Neural progenitor cell (in vitro differentiated cells): ENCODE measurements around the gene ADARB2. TPM values are rescaled to one million over a fixed set of nuclear protein-coding genes. Genes with fewer than 3 reads are reported as not detected.

Experiments
- DNase-seq: peaks from one replicate; pipeline ENCODE4 v3.0.0-alpha.2; 2016; ENCODE audit warnings: low spot score
- H2AFZ ChIP-seq: fragments of 200-600 bp; sonication (generic); replicated peaks from 2 replicates; pipeline ENCODE4 v1.6.1; 2016; ENCODE audit warnings: antibody characterized with exemption
- H3F3A ChIP-seq: fragments of 200-600 bp; sonication (generic); 2 replicates; pipeline ENCODE4 v1.6.1; 2016; ENCODE audit warnings: antibody characterized with exemption, low read depth
- H3K27ac ChIP-seq: fragments of 200-600 bp; sonication (generic); 2 replicates; pipeline ENCODE4 v1.5.1; 2016; ENCODE audit warnings: mild to moderate bottlenecking
- H3K27me3 ChIP-seq: fragments of 200-600 bp; sonication (generic); 2 replicates; pipeline ENCODE4 v1.6.1; 2016; ENCODE audit warnings: mild to moderate bottlenecking, moderate library complexity
- H3K36me3 ChIP-seq: fragments of 200-600 bp; sonication (generic); 2 replicates; pipeline ENCODE4 v1.5.1; 2016
- H3K4me1 ChIP-seq: fragments of 200-600 bp; sonication (generic); 2 replicates; pipeline ENCODE4 v1.6.1; 2016; ENCODE audit warnings: mixed run types
- H3K4me2 ChIP-seq: fragments of 200-600 bp; sonication (generic); 2 replicates; pipeline ENCODE4 v1.6.1; 2016
- H3K4me3 ChIP-seq: fragments of 200-600 bp; sonication (generic); 2 replicates; pipeline ENCODE4 v1.5.1; 2016
- H3K79me2 ChIP-seq: fragments of 200-600 bp; sonication (generic); 2 replicates; pipeline ENCODE4 v1.6.1; 2016; ENCODE audit warnings: low read depth
- H3K9ac ChIP-seq: fragments of 200-600 bp; sonication (generic); 2 replicates; pipeline ENCODE4 v1.6.1; 2016
- H3K9me3 ChIP-seq: fragments of 200-600 bp; sonication (generic); 2 replicates; pipeline ENCODE4 v1.5.1; 2016; ENCODE audit warnings: low read depth
- H4K20me1 ChIP-seq: fragments of 200-600 bp; sonication (generic); 2 replicates; pipeline ENCODE4 v1.6.1; 2016; ENCODE audit warnings: low read depth
- H3K27ac Mint-ChIP-seq: 3 replicates; pipeline ENCODE4 v1.8.0; 2021; ENCODE audit warnings: mixed read lengths
- H3K27me3 Mint-ChIP-seq: 2 replicates; pipeline ENCODE4 v1.8.0; 2022; ENCODE audit warnings: low read depth, mild to moderate bottlenecking, inconsistent platforms, moderate library complexity, mixed read lengths; ENCODE audit not compliant: insufficient read depth
- H3K36me3 Mint-ChIP-seq: 3 replicates; pipeline ENCODE4 v1.8.0; 2021; ENCODE audit warnings: mixed read lengths
- H3K4me1 Mint-ChIP-seq: 3 replicates; pipeline ENCODE4 v1.8.0; 2021; ENCODE audit warnings: mixed read lengths
- H3K4me3 Mint-ChIP-seq: 3 replicates; pipeline ENCODE4 v1.8.0; 2021; ENCODE audit warnings: mild to moderate bottlenecking, moderate library complexity, mixed read lengths
- H3K9me3 Mint-ChIP-seq: 3 replicates; pipeline ENCODE4 v1.8.0; 2020; ENCODE audit warnings: mixed read lengths
- CTCF ChIP-seq: fragments of 200-600 bp; sonication (generic); IDR thresholded peaks from 2 replicates; pipeline ENCODE4 v1.5.1; 2017; ENCODE audit warnings: antibody characterized with exemption, mild to moderate bottlenecking
- EZH2 ChIP-seq: fragments of 200-600 bp; sonication (generic); IDR thresholded peaks from 2 replicates; pipeline ENCODE4 v1.6.1; 2017; ENCODE audit warnings: antibody characterized with exemption, mild to moderate bottlenecking, moderate library complexity
- EZH2phosphoT487 ChIP-seq: fragments of 200-600 bp; sonication (generic); IDR thresholded peaks from 2 replicates; pipeline ENCODE4 v1.6.1; 2017; ENCODE audit warnings: antibody characterized with exemption
- total RNA-seq: library from RNA; depleted of rRNA; stranded (reverse); fragments of >200 nt; gene quantifications from 2 replicates; pipeline ENCODE4 v1.2.3, GENCODE V29; 2015; ENCODE audit warnings: low replicate concordance

The ADARB2 gene
- total RNA-seq, 1 donor from 2014 or later = not detected

- peaks cover 4% of the 10 kb centered on the region for H3K4me1 ChIP-seq
- no peak overlapping the region for H3K4me2 ChIP-seq
- H3K9ac ChIP-seq = no peak overlapping the region
- no peaks in the 10 kb centered on the region for H4K20me1 ChIP-seq
- H3F3A ChIP-seq = no peaks in the 10 kb centered on the region
- H3K36me3 ChIP-seq = no peaks in the 10 kb centered on the region
- no peak for TF ChIP-seq EZH2phosphoT487
- no peak for TF ChIP-seq EZH2
- TF ChIP-seq CTCF = no peak
- H3K79me2 ChIP-seq = no peaks in the 10 kb centered on the region
- H3K4me1 Mint-ChIP-seq = peaks cover 26% of the 10 kb centered on the region
- H3K27me3 Mint-ChIP-seq = peaks cover 2% of the 10 kb centered on the region
- peaks cover 2% of the 10 kb centered on the region for H3K9me3 Mint-ChIP-seq
- H2AFZ ChIP-seq = no peak overlapping the region
- no peak overlapping the region for H3K4me3 ChIP-seq
- H3K36me3 Mint-ChIP-seq = no peaks in the 10 kb centered on the region
- H3K9me3 ChIP-seq = no peaks in the 10 kb centered on the region
- no peak overlapping the region for H3K4me3 Mint-ChIP-seq
- no peak overlapping the region for H3K27ac Mint-ChIP-seq
- DNase-seq = no peak
- H3K27ac ChIP-seq = no peak overlapping the region
- no peaks in the 10 kb centered on the region for H3K27me3 ChIP-seq
Measured at GRCh38 chr10:1182280-1183032, 554.9 kb downstream of the ADARB2 start.

- H3K4me3 ChIP-seq = no peak overlapping the region
- peak; percentile 36 for DNase-seq
- no peaks in the 10 kb centered on the region for H3K9me3 ChIP-seq
- TF ChIP-seq EZH2 (no peak), EZH2phosphoT487 (no peak), CTCF (peak; percentile 37)
- H2AFZ ChIP-seq = no peak overlapping the region
- H3K27me3 ChIP-seq = no peaks in the 10 kb centered on the region
- no peaks in the 10 kb centered on the region for H3F3A ChIP-seq
- H3K9ac ChIP-seq = no peak overlapping the region
- H3K4me1 ChIP-seq = peaks cover 4% of the 10 kb centered on the region
- Mint-ChIP-seq H3K36me3 (no peaks in the 10 kb centered on the region), H3K4me1 (peaks cover 26% of the 10 kb centered on the region), H3K27me3 (peaks cover 5% of the 10 kb centered on the region), H3K27ac (peak overlapping the region; percentile 45), H3K9me3 (peaks cover 2% of the 10 kb centered on the region), H3K4me3 (no peak overlapping the region)
- H3K4me2 ChIP-seq = no peak overlapping the region
- H4K20me1 ChIP-seq = no peaks in the 10 kb centered on the region
- no peaks in the 10 kb centered on the region for H3K36me3 ChIP-seq
- H3K79me2 ChIP-seq = no peaks in the 10 kb centered on the region
- no peak overlapping the region for H3K27ac ChIP-seq
Measured at GRCh38 chr10:1180836-1181235, 556.5 kb downstream of the ADARB2 start.

GRCh38 chr10:1180071-1180730 lies 557.1 kb downstream of the ADARB2 start:
- Mint-ChIP-seq H3K4me3 (no peak overlapping the region), H3K4me1 (peaks cover 22% of the 10 kb centered on the region), H3K27ac (peak overlapping the region; percentile 8), H3K9me3 (peaks cover 2% of the 10 kb centered on the region), H3K27me3 (peaks cover 4% of the 10 kb centered on the region), H3K36me3 (no peaks in the 10 kb centered on the region)
- H3K27me3 ChIP-seq = no peaks in the 10 kb centered on the region
- no peaks in the 10 kb centered on the region for H3K36me3 ChIP-seq
- TF ChIP-seq EZH2 (no peak), EZH2phosphoT487 (no peak)
- H3K4me3 ChIP-seq = no peak overlapping the region
- no peak for DNase-seq
- no peak overlapping the region for H3K4me2 ChIP-seq
- H3K9ac ChIP-seq = no peak overlapping the region
- H3K9me3 ChIP-seq = no peaks in the 10 kb centered on the region
- H3F3A ChIP-seq = no peaks in the 10 kb centered on the region
- H3K4me1 ChIP-seq = peaks cover 4% of the 10 kb centered on the region
- no peaks in the 10 kb centered on the region for H4K20me1 ChIP-seq
- H2AFZ ChIP-seq = no peak overlapping the region
- no peaks in the 10 kb centered on the region for H3K79me2 ChIP-seq
- no peak overlapping the region for H3K27ac ChIP-seq
